GM10248 (cell line): ENCODE measurements around the gene CCL2.

Source experiments
- CTCF ChIA-PET: fragments of 300-600 bp; sonication (Branson Sonifier 250); formaldehyde crosslinking; extraction: SDS; loops from one replicate; lab custom pipeline; 2021; ENCODE audit warnings: antibody characterized with exemption; lab: Yijun Ruan, JAX
- POLR2A ChIA-PET: fragments of 350-650 bp; sonication (Branson Sonifier 250); formaldehyde crosslinking; extraction: SDS; loops from one replicate; lab custom pipeline; 2020; ENCODE audit warnings: antibody characterized with exemption; lab: Yijun Ruan, JAX
- DNase-seq: peaks from one replicate; pipeline ENCODE4 v3.0.0; 2012; ENCODE audit errors: extremely low spot score
- CTCF ChIP-seq: IDR thresholded peaks from 2 replicates; pipeline ENCODE4 v1.5.1; 2012; ENCODE audit warnings: mild to moderate bottlenecking, low read depth; ENCODE audit errors: extremely low read depth, missing control alignments, control extremely low read depth

The CCL2 gene

DNA sequence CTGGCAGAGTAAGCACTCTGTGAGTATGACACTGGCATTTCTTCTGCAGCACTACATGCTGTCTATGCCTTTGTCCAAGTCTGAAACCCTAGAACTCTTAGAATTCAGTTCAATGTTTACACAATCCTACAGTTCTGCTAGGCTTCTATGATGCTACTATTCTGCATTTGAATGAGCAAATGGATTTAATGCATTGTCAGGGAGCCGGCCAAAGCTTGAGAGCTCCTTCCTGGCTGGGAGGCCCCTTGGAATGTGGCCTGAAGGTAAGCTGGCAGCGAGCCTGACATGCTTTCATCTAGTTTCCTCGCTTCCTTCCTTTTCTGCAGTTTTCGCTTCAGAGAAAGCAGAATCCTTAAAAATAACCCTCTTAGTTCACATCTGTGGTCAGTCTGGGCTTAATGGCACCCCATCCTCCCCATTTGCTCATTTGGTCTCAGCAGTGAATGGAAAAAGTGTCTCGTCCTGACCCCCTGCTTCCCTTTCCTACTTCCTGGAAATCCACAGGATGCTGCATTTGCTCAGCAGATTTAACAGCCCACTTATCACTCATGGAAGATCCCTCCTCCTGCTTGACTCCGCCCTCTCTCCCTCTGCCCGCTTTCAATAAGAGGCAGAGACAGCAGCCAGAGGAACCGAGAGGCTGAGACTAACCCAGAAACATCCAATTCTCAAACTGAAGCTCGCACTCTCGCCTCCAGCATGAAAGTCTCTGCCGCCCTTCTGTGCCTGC is at the start of gene CCL2:
Gene CCL2, plus strand, starts transcription at position 635 of the 730 bp plus-strand sequence. Its CDS starts 65 bp downstream, at position 700.
- CTCF ChIA-PET: interaction anchor here (1.5 to 2.0 kb wide), 4 partner anchors 50 to 106 kb away, joined by 3 to 8 read pairs (median 4); no protein-coding TSS in a partner anchor
- no peak for DNase-seq
- POLR2A ChIA-PET: no interaction called here
- no peak for TF ChIP-seq CTCF

DNA sequence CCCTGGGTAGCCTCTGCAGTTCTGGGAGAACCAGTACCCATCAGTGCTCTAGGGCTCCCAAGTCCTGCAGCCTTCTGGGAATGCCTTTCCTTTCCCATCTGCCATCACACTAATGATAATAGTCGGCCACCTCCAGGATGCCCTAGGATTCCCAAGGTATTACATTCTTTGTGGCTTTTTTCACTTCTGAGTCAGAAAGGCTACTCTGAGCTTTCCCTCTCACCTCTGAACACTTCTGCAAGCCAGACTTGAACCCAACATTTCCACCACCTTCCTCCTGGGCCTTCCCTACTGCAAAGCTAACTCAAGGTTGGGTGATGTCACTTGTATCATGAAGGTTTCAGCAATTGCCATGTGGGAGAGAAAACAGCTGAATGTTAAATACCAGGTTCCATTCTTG is 49.7 kb upstream of the CCL2 start:
- TF ChIP-seq CTCF: no peak
- ChIA-PET POLR2A (no interaction called here), CTCF (interaction anchor here (8.6 kb wide), 1 partner anchor 157 kb away, joined by 305 read pairs; the partner anchor contains the start of gene CCL1)
- DNase-seq: no peak

- ChIA-PET POLR2A (no interaction called here), CTCF (interaction anchor here (8.6 kb wide), 1 partner anchor 156 kb away, joined by 305 read pairs; the partner anchor contains the start of gene CCL1)
- no peak for DNase-seq
- TF ChIP-seq CTCF: no peak
These were observed 48.5 kb upstream of the CCL2 start for GRCh38 chr17:34206569-34206968.

DNA sequence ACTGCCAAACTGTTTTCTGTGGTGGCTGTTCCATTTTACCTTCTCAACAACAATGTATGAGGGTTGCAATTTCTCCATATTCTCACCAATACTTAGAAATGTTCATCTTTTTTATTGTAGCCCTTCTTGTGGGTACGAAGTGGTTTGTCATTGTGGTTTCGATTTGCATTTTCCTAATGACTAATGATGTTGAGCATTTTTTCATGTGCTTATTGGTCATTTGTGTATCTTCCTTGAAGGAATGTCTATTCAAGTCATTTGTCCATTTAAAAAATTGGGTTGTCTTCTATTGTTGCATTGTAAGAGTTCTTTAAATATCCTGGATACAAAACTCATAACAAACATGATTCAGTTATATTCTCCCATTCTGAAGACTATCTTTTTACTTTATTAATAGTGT is 47.5 kb upstream of the CCL2 start:
- ChIA-PET CTCF (no interaction called here), POLR2A (no interaction called here)
- TF ChIP-seq CTCF: no peak
- DNase-seq: no peak

- CTCF ChIA-PET: interaction anchor here (1.6 kb wide), 1 partner anchor 16 kb away, joined by 4 read pairs; no protein-coding TSS in a partner anchor
- no peak for DNase-seq
- no peak for TF ChIP-seq CTCF
- POLR2A ChIA-PET: no interaction called here
These were observed 36.3 kb upstream of the CCL2 start for GRCh38 chr17:34218748-34219147.

- no peak for DNase-seq
- ChIA-PET CTCF (interaction anchor here (0.8 to 1.6 kb wide), 2 partner anchors 15 kb away, joined by 3 to 4 read pairs; no protein-coding TSS in a partner anchor), POLR2A (no interaction called here)
- TF ChIP-seq CTCF: no peak
These were observed 35.7 kb upstream of the CCL2 start for GRCh38 chr17:34219405-34219804.
